DMS53 (cell line): ENCODE measurements around the gene PDHB.
"Not testable (repeated sequence)": the region's sequence is repeated elsewhere in the genome, so short reads cannot be mapped to it uniquely, and the experiment has no call there.

Experiments
- DNase-seq: peaks from one replicate; lab custom pipeline; 2025; lab: John Stamatoyannopoulos, UW

PDHB gene

GRCh38 chr3:58437276-58437675 lies 3.6 kb upstream of the PDHB start:
- DNase-seq: not testable (repeated sequence)

GRCh38 chr3:58434990-58435389 lies 1.4 kb upstream of the PDHB start:
- DNase-seq: no peak

DNA sequence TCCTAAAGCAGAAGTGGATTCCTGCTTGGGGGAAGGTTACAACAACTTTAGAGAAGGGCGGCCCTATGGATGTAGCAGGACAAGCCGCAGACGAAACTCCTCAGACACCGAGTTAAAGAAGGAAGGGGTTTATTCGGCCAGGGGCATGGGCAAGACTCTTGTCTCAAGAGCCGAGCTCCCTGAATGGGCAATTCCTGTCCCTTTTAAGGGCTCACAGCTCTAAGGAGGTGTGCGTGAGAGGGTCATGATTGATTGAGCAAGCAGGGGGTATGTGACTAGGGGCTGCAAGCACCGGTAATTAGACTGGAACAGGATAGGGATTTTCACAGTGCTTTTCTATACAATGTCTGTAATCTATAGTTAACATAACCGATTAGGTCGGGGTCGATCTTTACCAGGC lies 879 bp upstream of the PDHB start:
- DNase-seq: no peak

DNA sequence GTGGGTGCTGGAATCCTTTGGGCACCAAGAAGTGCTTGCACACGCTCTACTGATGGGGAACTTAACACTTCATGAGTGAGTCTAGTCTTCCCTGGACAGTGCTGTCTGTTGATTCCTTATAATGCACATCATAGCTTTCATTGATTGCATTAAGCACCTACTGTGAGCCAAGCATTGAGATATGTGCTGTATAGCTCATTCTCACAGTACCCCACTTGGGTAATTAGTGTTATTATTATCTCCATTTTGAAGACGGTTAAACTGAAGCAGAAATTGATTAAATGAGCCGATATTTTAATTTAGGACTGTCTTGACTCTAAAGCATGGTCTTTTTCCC lies 504 bp upstream of the PDHB start:
- DNase-seq: no peak

DNA sequence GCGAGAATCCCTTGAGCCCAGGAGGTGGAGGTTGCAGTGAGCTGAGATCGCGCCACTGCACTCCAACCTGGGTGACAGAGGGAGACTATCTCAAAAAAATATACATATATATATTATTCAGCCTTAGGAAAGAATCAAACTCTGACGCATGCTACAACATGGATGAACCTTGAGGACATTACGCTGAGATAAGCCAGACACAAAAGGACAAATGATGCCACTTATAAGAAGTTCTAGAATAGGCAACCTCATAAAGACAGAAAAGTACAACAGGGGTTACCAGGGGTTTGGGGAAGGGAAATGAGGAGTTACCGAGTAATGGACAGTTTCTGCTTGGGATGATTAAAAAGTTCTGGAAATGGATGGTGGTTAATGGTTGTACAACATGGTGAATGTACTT lies 727 bp downstream of the PDHB start:
- DNase-seq: no peak

DNA sequence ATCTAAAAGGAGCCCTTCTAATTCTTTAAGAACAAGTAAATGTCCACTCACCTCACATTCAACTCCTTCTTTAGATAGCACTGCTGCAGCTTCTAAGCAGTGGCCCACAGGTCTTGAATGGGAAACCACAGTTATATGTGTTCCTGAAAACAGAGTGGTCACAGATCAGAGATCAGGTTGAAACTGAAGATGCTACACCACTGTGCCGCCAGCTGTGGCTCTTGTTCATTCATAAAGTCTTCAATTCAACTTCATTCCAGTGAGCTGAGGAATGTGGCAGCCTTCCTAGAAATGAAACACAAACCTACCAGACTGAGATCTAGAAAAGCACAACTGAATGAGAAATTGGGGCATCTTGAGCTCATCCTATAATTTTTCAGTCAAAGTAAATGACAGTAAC lies 4.0 kb downstream of the PDHB start:
- no peak for DNase-seq

GRCh38 chr3:58427661-58428361 lies 5.8 kb downstream of the PDHB start:
- DNase-seq: no peak

GRCh38 chr3:58425782-58426181 lies 7.8 kb downstream of the PDHB start:
- DNase-seq: no peak

- no peak for DNase-seq
These were observed 9.0 kb downstream of the PDHB start for GRCh38 chr3:58424613-58425012.

DNA sequence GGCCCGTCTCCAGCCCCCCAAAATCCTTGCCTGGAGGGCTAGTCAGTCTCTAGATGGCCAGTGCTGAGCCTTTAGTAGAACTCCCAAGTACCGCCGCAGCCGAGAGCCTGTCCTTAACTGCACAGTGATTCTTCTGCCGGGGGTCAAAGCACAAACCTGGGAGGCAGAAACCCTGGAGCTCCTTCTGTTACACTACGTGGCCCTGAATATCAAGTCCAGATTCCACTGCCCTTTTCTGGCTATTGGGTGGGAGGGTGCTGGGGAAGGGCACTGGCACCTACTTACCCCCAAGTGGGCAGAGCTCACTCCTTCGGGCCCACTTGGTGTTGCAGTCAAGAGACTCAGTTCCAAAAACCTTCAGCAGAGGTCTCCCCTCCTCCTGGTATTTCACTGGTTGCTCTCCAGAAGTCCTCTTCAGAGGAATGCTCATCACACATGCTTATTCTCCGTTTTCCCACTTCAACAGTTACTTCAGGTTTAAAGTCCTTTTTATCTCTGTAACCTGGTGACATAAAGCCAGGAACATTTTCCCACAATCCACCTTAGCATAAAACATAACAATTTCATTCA lies 10.8 kb downstream of the PDHB start:
- peak; percentile 10 for DNase-seq

GRCh38 chr3:58421004-58421403 lies 12.6 kb downstream of the PDHB start:
- DNase-seq: no peak

DNA sequence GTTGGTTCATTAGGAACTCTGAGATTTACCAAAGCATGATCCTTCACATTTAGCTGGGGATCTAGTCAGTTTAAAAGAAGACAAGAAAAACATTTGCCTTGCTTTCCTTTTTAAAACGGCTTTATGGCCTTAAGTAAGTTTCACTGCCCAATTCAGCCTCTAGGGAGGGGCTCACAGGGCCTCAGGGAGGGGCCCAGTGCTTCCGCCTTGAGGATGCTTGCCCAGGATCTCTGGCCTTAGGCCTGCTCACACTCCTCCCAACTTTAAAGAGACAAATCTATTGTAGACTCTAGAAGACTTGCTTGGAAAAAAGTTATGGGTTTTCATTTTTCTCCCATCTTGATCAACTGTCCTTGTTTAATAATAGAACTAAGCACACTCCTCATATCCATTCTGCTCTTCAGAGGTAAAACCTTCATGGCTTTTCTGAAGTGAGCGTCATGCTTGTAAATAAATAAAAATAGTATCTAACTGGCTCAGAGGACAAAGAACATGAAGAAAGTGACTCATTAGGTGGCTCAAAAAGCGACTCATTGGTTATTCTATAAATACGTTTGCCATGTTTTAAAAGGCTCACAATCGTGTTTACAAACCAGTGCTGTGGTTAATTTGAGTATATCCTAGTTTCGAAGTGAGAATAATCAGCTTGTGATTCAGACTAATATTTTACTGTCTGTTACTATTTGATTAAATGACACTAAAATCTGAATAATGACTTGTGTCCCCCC lies 13.7 kb downstream of the PDHB start:
- no peak for DNase-seq

- no peak for DNase-seq
These were observed 15.4 kb downstream of the PDHB start for GRCh38 chr3:58418227-58418626.

GRCh38 chr3:58417075-58417474 lies 16.6 kb downstream of the PDHB start:
- DNase-seq: no peak

- DNase-seq: no peak
These were observed 17.4 kb downstream of the PDHB start for GRCh38 chr3:58416191-58416590.

DNA sequence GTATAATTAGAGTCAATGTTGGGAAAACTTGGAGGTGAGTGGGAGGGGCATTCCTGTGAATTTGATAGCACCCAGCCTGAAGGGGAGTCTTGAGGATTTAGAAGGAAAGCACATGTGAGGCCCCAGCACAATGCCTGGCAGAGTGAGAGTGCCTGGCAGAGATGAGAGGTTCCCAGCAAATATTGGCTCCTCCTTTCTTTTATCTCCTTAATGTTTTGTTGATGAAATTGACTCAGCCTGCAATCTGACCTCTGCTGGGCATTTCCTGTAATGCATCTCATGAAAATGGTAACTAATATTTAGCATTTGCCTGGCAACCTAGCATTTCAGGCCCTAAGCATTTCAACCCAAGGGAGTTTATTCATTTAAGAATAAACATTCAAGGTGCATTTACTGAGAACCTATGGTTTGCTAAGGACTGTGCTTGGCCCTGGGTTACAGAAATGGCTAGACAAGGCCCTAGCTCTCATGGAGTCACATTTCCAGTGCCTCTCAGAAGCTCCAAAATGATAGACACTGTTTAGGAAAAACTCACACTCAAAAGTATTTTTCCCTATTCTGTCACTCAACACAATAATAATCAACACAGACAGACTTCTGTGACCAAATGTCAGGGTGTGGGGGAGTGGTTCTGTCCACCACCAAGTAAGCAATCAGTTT lies 19.0 kb downstream of the PDHB start:
- DNase-seq: peak; percentile 48

GRCh38 chr3:58411851-58412830 lies 21.5 kb downstream of the PDHB start:
- DNase-seq: no peak

- no peak for DNase-seq
These were observed 22.6 kb downstream of the PDHB start for GRCh38 chr3:58411036-58411435.

DNA sequence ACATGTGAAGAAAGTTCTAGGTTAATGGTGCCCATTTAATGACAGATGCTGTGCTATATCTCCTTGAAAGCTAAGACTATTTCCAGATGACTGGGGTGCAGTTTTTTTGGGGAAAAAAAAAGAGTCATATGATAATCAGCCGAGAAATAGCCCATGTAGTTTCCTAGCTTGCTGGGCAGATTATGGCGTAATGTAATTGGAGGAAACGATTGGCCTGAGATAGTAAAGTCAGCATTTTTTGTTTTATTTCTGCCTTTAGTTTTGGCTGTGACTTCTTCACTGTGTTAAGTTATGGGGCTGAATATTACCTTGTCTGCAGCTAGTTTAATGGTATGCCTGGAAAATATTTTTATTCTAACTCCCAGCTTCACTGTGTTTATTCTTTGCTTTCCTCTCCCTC lies 24.0 kb downstream of the PDHB start:
- DNase-seq: no peak

- no peak for DNase-seq
These were observed 24.7 kb downstream of the PDHB start for GRCh38 chr3:58408906-58409305.

GRCh38 chr3:58404396-58404795 lies 29.2 kb downstream of the PDHB start:
- no peak for DNase-seq
